ENCODE results near the gene OR10A5.

- TF ChIP-seq CTCF (IDR thresholded peaks at IDR 0.05) (no peak), EZH2phosphoT487 (IDR thresholded peaks at IDR 0.05) (no peak)
Measured at GRCh38 chr11:6843670-6844069, 1.8 kb upstream of the OR10A5 start.

All from neural progenitor cell (in vitro differentiated cells).